H1 (cell line): ENCODE results near the gene MLLT11. TPM values are rescaled to one million over a fixed set of nuclear protein-coding genes. Genes with fewer than 3 reads are reported as not detected.

Experiments used
- CTCF ChIA-PET: fragments of 300-600 bp; sonication (Branson Sonifier 250); formaldehyde crosslinking; loops from one replicate; lab custom pipeline; 2021; ENCODE audit not compliant: partially characterized antibody; lab: Charles Lee
- POLR2A ChIA-PET: fragments of 300-600 bp; sonication (Branson Sonifier 250); formaldehyde crosslinking; loops from one replicate; lab custom pipeline; 2021; ENCODE audit warnings: inconsistent platforms; ENCODE audit not compliant: partially characterized antibody; lab: Charles Lee
- DNase-seq, 2 experiments: peaks; one replicate each; pipeline versions ENCODE4 v3.0.0 to v3.0.0-alpha.2; 2010 to 2022; ENCODE audit warnings: low spot score in 2 of 2, low read depth in 1 of 2, mixed read lengths in 1 of 2
- FAIRE-seq: peaks from 2 replicates; lab custom pipeline; 2011; peaks lifted over from hg19 to GRCh38; lab: Jason Lieb, UNC
- H2AFZ ChIP-seq: 2 replicates; pipeline ENCODE4 v1.8.1; 2012; ENCODE audit warnings: low read length, inconsistent platforms
- H2AK5ac ChIP-seq: 2 replicates; pipeline ENCODE4 v1.6.1; 2013; ENCODE audit warnings: low read depth, low read length
- H2BK120ac ChIP-seq: replicated peaks from 2 replicates; pipeline ENCODE3; 2013; ENCODE audit warnings: low read depth, low read length, inconsistent platforms
- H2BK12ac ChIP-seq: 2 replicates; pipeline ENCODE4 v1.6.1; 2013; ENCODE audit warnings: low read depth, low read length
- H2BK15ac ChIP-seq: 2 replicates; pipeline ENCODE4 v1.6.1; 2013; ENCODE audit warnings: low read length
- H2BK20ac ChIP-seq: 2 replicates; pipeline ENCODE4 v1.6.1; 2013; ENCODE audit warnings: low read length
- H2BK5ac ChIP-seq: 2 replicates; pipeline ENCODE4 v1.6.1; 2013; ENCODE audit warnings: low read depth, low read length
- H3K14ac ChIP-seq: 2 replicates; pipeline ENCODE4 v1.6.1; 2013; ENCODE audit warnings: inconsistent platforms; ENCODE audit not compliant: insufficient read length
- H3K18ac ChIP-seq: 2 replicates; pipeline ENCODE4 v1.6.1; 2013; ENCODE audit warnings: low read length; ENCODE audit errors: extremely low read depth
- H3K23ac ChIP-seq: 2 replicates; pipeline ENCODE4 v1.6.1; 2013; ENCODE audit warnings: inconsistent platforms; ENCODE audit not compliant: insufficient read length
- H3K23me2 ChIP-seq: 2 replicates; pipeline ENCODE4 v1.6.1; 2013; ENCODE audit warnings: low read depth, low read length
- H3K27ac ChIP-seq: 2 replicates; pipeline ENCODE4 v1.6.1; 2011; ENCODE audit warnings: low read depth, low read length, inconsistent platforms
- H3K27me3 ChIP-seq, 4 experiments: replicated peaks in 1 of 4; 1 replicate in 1 of 4; 2 replicates in 3 of 4; pipeline versions ENCODE4 v1.6.1 to v1.8.1; 2011 to 2013; ENCODE audit warnings: low read length in 3 of 4, mild to moderate bottlenecking in 3 of 4, inconsistent platforms in 2 of 4, mixed read lengths in 2 of 4, moderate library complexity in 1 of 4; ENCODE audit not compliant: control insufficient read depth in 3 of 4, insufficient read depth in 3 of 4; ENCODE audit errors: extremely low read depth in 1 of 4
- H3K36me3 ChIP-seq, 4 experiments: 2 replicates each; pipeline versions ENCODE4 v1.6.1 to v1.8.1; 2011 to 2013; ENCODE audit warnings: mild to moderate bottlenecking in 4 of 4, low read length in 3 of 4, moderate library complexity in 2 of 4, control low read depth in 1 of 4, inconsistent platforms in 1 of 4; ENCODE audit not compliant: insufficient read depth in 4 of 4, control insufficient read depth in 2 of 4
- H3K4ac ChIP-seq: replicated peaks from 2 replicates; pipeline ENCODE3; 2013; ENCODE audit warnings: low read length, low read depth, mixed read lengths, inconsistent platforms; ENCODE audit not compliant: insufficient read length
- H3K4me1 ChIP-seq, 4 experiments: replicated peaks in 1 of 4; 1 replicate in 1 of 4; 2 replicates in 3 of 4; pipeline versions ENCODE4 v1.6.1 to v1.8.1; 2011 to 2013; ENCODE audit warnings: low read length in 3 of 4, inconsistent platforms in 2 of 4, mixed read lengths in 1 of 4; ENCODE audit not compliant: insufficient read depth in 4 of 4, control insufficient read depth in 3 of 4
- H3K4me2 ChIP-seq, 2 experiments: 2 replicates each; pipeline versions ENCODE4 v1.6.1 to v1.8.1; 2011 to 2013; ENCODE audit warnings: low read depth in 2 of 2, low read length in 2 of 2, control low read depth in 1 of 2, inconsistent platforms in 1 of 2, mild to moderate bottlenecking in 1 of 2; ENCODE audit not compliant: insufficient read depth in 1 of 2
- H3K4me3 ChIP-seq, 4 experiments: fragments of 200-600, 300-600 bp in 1 of 4; sonication (generic), shearing (Covaris generic), sonication (Bioruptor Twin) in 1 of 4; 2 replicates each; pipeline versions ENCODE4 v1.5.1 to v1.8.1; 2011 to 2016; ENCODE audit warnings: low read length in 4 of 4, low read depth in 3 of 4, control low read depth in 2 of 4, inconsistent platforms in 2 of 4, mild to moderate bottlenecking in 2 of 4, mixed read lengths in 1 of 4, moderate library complexity in 1 of 4; ENCODE audit not compliant: insufficient read depth in 2 of 4; ENCODE audit errors: extremely low read depth in 1 of 4
- H3K56ac ChIP-seq: replicated peaks from 2 replicates; pipeline ENCODE3; 2013; ENCODE audit warnings: low read depth, mild to moderate bottlenecking, mixed read lengths, low read length, inconsistent platforms; ENCODE audit not compliant: insufficient read length
- H3K79me1 ChIP-seq: 2 replicates; pipeline ENCODE4 v1.6.1; 2013; ENCODE audit warnings: low read depth, low read length, control low read depth
- H3K79me2 ChIP-seq, 2 experiments: 2 replicates each; pipeline versions ENCODE4 v1.6.1 to v1.8.1; 2012 to 2013; ENCODE audit warnings: low read length in 2 of 2, mild to moderate bottlenecking in 2 of 2, inconsistent platforms in 1 of 2; ENCODE audit not compliant: insufficient read depth in 2 of 2, control insufficient read depth in 1 of 2
- H3K9ac ChIP-seq, 4 experiments: replicated peaks in 1 of 4; 1 replicate in 1 of 4; 2 replicates in 3 of 4; pipeline versions ENCODE4 v1.6.1 to v1.8.1; 2011 to 2013; ENCODE audit warnings: low read depth in 3 of 4, low read length in 3 of 4, control low read depth in 2 of 4, mild to moderate bottlenecking in 2 of 4, moderate library complexity in 2 of 4, inconsistent platforms in 1 of 4; ENCODE audit errors: extremely low read depth in 1 of 4
- H3K9me3 ChIP-seq, 2 experiments: 2 replicates each; pipeline versions ENCODE4 v1.6.1 to v1.8.1; 2012 to 2013; ENCODE audit warnings: mild to moderate bottlenecking in 2 of 2, moderate library complexity in 2 of 2, control low read depth in 1 of 2, inconsistent platforms in 1 of 2, low read depth in 1 of 2, low read length in 1 of 2, mixed read lengths in 1 of 2; ENCODE audit not compliant: insufficient read depth in 2 of 2
- H4K20me1 ChIP-seq, 2 experiments: replicated peaks in 1 of 2; 2 replicates each; pipeline versions ENCODE3 to v1.8.1; 2011 to 2013; ENCODE audit warnings: inconsistent platforms in 2 of 2, low read length in 2 of 2, mild to moderate bottlenecking in 1 of 2; ENCODE audit not compliant: insufficient read depth in 2 of 2, control insufficient read depth in 1 of 2
- H4K5ac ChIP-seq: 2 replicates; pipeline ENCODE4 v1.6.1; 2013; ENCODE audit warnings: low read length, low read depth, mixed read lengths, inconsistent platforms; ENCODE audit not compliant: insufficient read length
- H4K8ac ChIP-seq: 2 replicates; pipeline ENCODE4 v1.8.0; 2013; ENCODE audit warnings: mild to moderate bottlenecking, moderate library complexity, low read length, inconsistent platforms; ENCODE audit not compliant: insufficient read depth; ENCODE audit errors: extremely low read depth
- H4K91ac ChIP-seq: replicated peaks from 2 replicates; pipeline ENCODE3; 2013; ENCODE audit warnings: low read length, mixed read lengths, inconsistent platforms; ENCODE audit not compliant: insufficient read length
- ATF2 ChIP-seq: IDR thresholded peaks from 2 replicates; pipeline ENCODE4 v1.6.1; 2012; ENCODE audit warnings: low read length, inconsistent platforms
- CREB1 ChIP-seq: IDR thresholded peaks from 2 replicates; pipeline ENCODE4 v1.6.1; 2012; ENCODE audit warnings: inconsistent platforms
- EGR1 ChIP-seq: IDR thresholded peaks from 2 replicates; pipeline ENCODE4 v1.6.1; 2011; ENCODE audit warnings: low read depth, low read length, borderline replicate concordance
- KDM1A ChIP-seq: fragments of 200-600, 300-600 bp; sonication (generic); IDR thresholded peaks from 2 replicates; pipeline ENCODE4 v1.7.1; 2016; ENCODE audit warnings: mild to moderate bottlenecking, low read length, borderline replicate concordance
- MAX ChIP-seq: IDR thresholded peaks from 2 replicates; pipeline ENCODE4 v1.6.1; 2012; ENCODE audit warnings: inconsistent platforms
- TAF7 ChIP-seq: optimal IDR thresholded peaks from 2 replicates; pipeline ENCODE3; 2011; ENCODE audit warnings: low read depth, mild to moderate bottlenecking, inconsistent platforms, low read length, moderate library complexity, borderline replicate concordance
- TBP ChIP-seq: IDR thresholded peaks from 2 replicates; pipeline ENCODE4 v1.6.1; 2011; ENCODE audit warnings: low read depth, low read length, improper control_type of control experiment
- YY1 ChIP-seq: IDR thresholded peaks from 2 replicates; pipeline ENCODE4 v1.6.1; 2011; ENCODE audit warnings: low read depth, mild to moderate bottlenecking, low read length
- WGBS, 2 experiments: shearing (Covaris generic) in 1 of 2; methylation state at CpG; one replicate each; pipeline versions ENCODE4 v1.1.6 to v1.1.7; 2013 to 2015; ENCODE audit warnings: low lambda C conversion rate in 2 of 2, mixed read lengths in 2 of 2, inconsistent platforms in 1 of 2, low coverage in 1 of 2, missing lambda C conversion rate in 1 of 2; ENCODE audit not compliant: insufficient replicate concordance in 2 of 2, insufficient coverage in 1 of 2, insufficient read length in 1 of 2; ENCODE audit errors: extremely low coverage in 1 of 2, missing lambda C conversion rate in 1 of 2; 5-methylcytosine and 5-hydroxymethylcytosine counted together
- polyA plus RNA-seq, 7 experiments: library from polyadenylated mRNA; depleted of rRNA in 3 of 7; stranded (reverse) in 5 of 7; unstranded in 2 of 7; fragments of >200 nt in 5 of 7; fragments of 200-250 nt in 2 of 7; gene quantifications; 1 replicate in 5 of 7; 2 replicates in 1 of 7; 4 replicates in 1 of 7; pipeline versions ENCODE4 v1.2.1 to v1.2.3, GENCODE V29; 2011 to 2013; ENCODE audit warnings: missing spikeins in 2 of 7, mixed read lengths in 2 of 7
- total RNA-seq: library from RNA; stranded (reverse); fragmentation: NEBNext Ultra II Directional; extraction: Animal tissue kit (Norgen Biotek cat#: 25700); gene quantifications from 2 replicates; pipeline ENCODE4 v1.2.1, GENCODE V29; 2021

Gene MLLT11
- total and polyA plus RNA-seq, 2 of the 8 experiments (the other 6 are each of a cell fraction or from before 2014, with no cell fraction given), result 13.7 to 18.1 TPM

GRCh38 chr1:151054971-151055547, 5.1 kb upstream of the MLLT11 start:
- 83% methylated on average over 4 of the region's 4 CpGs; no CpG with 5 or more reads in 1 of the 2 experiments for WGBS, 2 experiments
- H4K91ac ChIP-seq, result no peak overlapping the region
- H3K79me2 ChIP-seq, result peaks cover 7 to 35% of the 10 kb centered on the region in 2 experiments
- peaks cover 0 to 10% of the 10 kb centered on the region in 2 experiments for H4K20me1 ChIP-seq
- no peak overlapping the region for H2BK5ac ChIP-seq
- ChIA-PET CTCF (interaction anchor here (0.5 to 1.7 kb wide), 8 partner anchors 12 to 561 kb away, joined by 3 to 5 read pairs (median 4); partner anchors contain the start of gene MINDY1), POLR2A (interaction anchor here (0.7 to 9.1 kb wide), 4 partner anchors 7 to 27 kb away, joined by 3 to 107 read pairs (median 3); partner anchors contain the start of gene C1orf56)
- DNase-seq, result no peak
- H3K79me1 ChIP-seq, result peaks cover 12% of the 10 kb centered on the region
- peaks cover 9% of the 10 kb centered on the region; the same call in 1 of the 2 replicates for H3K23me2 ChIP-seq
- H2BK12ac ChIP-seq, result no peak overlapping the region
- no peak overlapping the region for H3K18ac ChIP-seq
- no peak overlapping the region for H3K14ac ChIP-seq
- H2BK120ac ChIP-seq, result no peak overlapping the region
- H2BK15ac ChIP-seq, result no peak overlapping the region
- H4K5ac ChIP-seq, result no peak overlapping the region
- H4K8ac ChIP-seq, result no peak overlapping the region
- TF ChIP-seq EGR1 (no peak), MAX (no peak), KDM1A (no peak), TAF7 (no peak), TBP (no peak), ATF2 (no peak), YY1 (no peak), CREB1 (no peak)
- H3K36me3 ChIP-seq, result peaks cover 18 to 61% (median 41%) of the 10 kb centered on the region in 4 experiments
- no peak overlapping the region for H3K27ac ChIP-seq
- peaks cover 4 to 9% (median 6%) of the 10 kb centered on the region in 4 experiments; a peak in 6 of 7 replicates for H3K4me1 ChIP-seq
- no peak overlapping the region for H3K56ac ChIP-seq
- no peak for FAIRE-seq
- H3K4me2 ChIP-seq, result no peak overlapping the region
- no peak overlapping the region for H2AK5ac ChIP-seq
- H2AFZ ChIP-seq, result no peak overlapping the region
- H3K23ac ChIP-seq, result no peak overlapping the region
- H2BK20ac ChIP-seq, result no peak overlapping the region
- H3K4me3 ChIP-seq, result no peak overlapping the region
- no peaks in the 10 kb centered on the region for H3K9me3 ChIP-seq
- H3K27me3 ChIP-seq, result no peaks in the 10 kb centered on the region
- H3K4ac ChIP-seq, result no peak overlapping the region
- H3K9ac ChIP-seq, result no peak overlapping the region
